Measurements from ENCODE around the gene MBD2. TPM values are rescaled to one million over a fixed set of nuclear protein-coding genes. Genes with fewer than 3 reads are reported as not detected.
A peak's percentile ranks its signal among the peaks of the same experiment; 100 is the strongest.

Gene MBD2
- total RNA-seq, 1 donor from 2014 or later = 48.8 TPM

- H3K27me3 Mint-ChIP-seq = no peaks in the 10 kb centered on the region
- peak overlapping the region; percentile 46 for H3K4me3 Mint-ChIP-seq
- H3K4me1 Mint-ChIP-seq (ENCODE audit: unreplicated experiment) = peaks cover 32% of the 10 kb centered on the region
- peak overlapping the region; percentile 70 for H3K27ac Mint-ChIP-seq
- DNase-seq (ENCODE audit: extremely low spot score, unreplicated experiment) = no peak
- no peaks in the 10 kb centered on the region for H3K9me3 Mint-ChIP-seq
- H3K36me3 Mint-ChIP-seq = no peaks in the 10 kb centered on the region
- TF ChIP-seq CTCF (conservative IDR thresholded peaks at IDR 0.05) = no peak
These were observed 27.3 kb upstream of the MBD2 start for GRCh38 chr18:54251606-54252390.

GRCh38 chr18:54250846-54251261, 26.4 kb upstream of the MBD2 start:
- Mint-ChIP-seq H3K4me1 (ENCODE audit: unreplicated experiment) (peaks cover 32% of the 10 kb centered on the region), H3K27ac (peak overlapping the region; percentile 55), H3K36me3 (no peaks in the 10 kb centered on the region), H3K27me3 (no peaks in the 10 kb centered on the region), H3K4me3 (no peak overlapping the region), H3K9me3 (no peaks in the 10 kb centered on the region)
- TF ChIP-seq CTCF (conservative IDR thresholded peaks at IDR 0.05) = no peak
- DNase-seq (ENCODE audit: extremely low spot score, unreplicated experiment) = no peak

- Mint-ChIP-seq H3K9me3 (no peaks in the 10 kb centered on the region), H3K27me3 (no peaks in the 10 kb centered on the region), H3K27ac (peak overlapping the region; percentile 98), H3K4me3 (peak overlapping the region; percentile 79), H3K36me3 (no peaks in the 10 kb centered on the region), H3K4me1 (ENCODE audit: unreplicated experiment) (peaks cover 15% of the 10 kb centered on the region)
- no peak for DNase-seq (ENCODE audit: extremely low spot score, unreplicated experiment)
- no peak for TF ChIP-seq CTCF (conservative IDR thresholded peaks at IDR 0.05)
These were observed 23.2 kb upstream of the MBD2 start for GRCh38 chr18:54247511-54248175.

- TF ChIP-seq CTCF (conservative IDR thresholded peaks at IDR 0.05) = no peak
- Mint-ChIP-seq H3K4me3 (no peak overlapping the region), H3K27me3 (no peaks in the 10 kb centered on the region), H3K36me3 (no peaks in the 10 kb centered on the region), H3K4me1 (ENCODE audit: unreplicated experiment) (peaks cover 5% of the 10 kb centered on the region), H3K9me3 (no peaks in the 10 kb centered on the region), H3K27ac (no peak overlapping the region)
- DNase-seq (ENCODE audit: extremely low spot score, unreplicated experiment) = no peak
These were observed 17.9 kb upstream of the MBD2 start for GRCh38 chr18:54242327-54242726.

- Mint-ChIP-seq H3K9me3 (no peaks in the 10 kb centered on the region), H3K4me1 (ENCODE audit: unreplicated experiment) (no peaks in the 10 kb centered on the region), H3K27ac (no peak overlapping the region), H3K27me3 (no peaks in the 10 kb centered on the region), H3K4me3 (no peak overlapping the region), H3K36me3 (no peaks in the 10 kb centered on the region)
- TF ChIP-seq CTCF (conservative IDR thresholded peaks at IDR 0.05) = no peak
- no peak for DNase-seq (ENCODE audit: extremely low spot score, unreplicated experiment)
These were observed 17.0 kb upstream of the MBD2 start for GRCh38 chr18:54241483-54241882.
